HG03342 (cell line): ENCODE measurements around the gene TUBA3D.
"Not testable (repeated sequence)": the region's sequence is repeated elsewhere in the genome, so short reads cannot be mapped to it uniquely, and the experiment has no call there.

Experiments
- ATAC-seq: cut with Tn5 transposase; IDR thresholded peaks from one replicate; pipeline ENCODE4 v1.9.1; 2021; ENCODE audit warnings: mild to moderate bottlenecking, moderate library complexity; ENCODE audit not compliant: unreplicated experiment

The TUBA3D gene

DNA sequence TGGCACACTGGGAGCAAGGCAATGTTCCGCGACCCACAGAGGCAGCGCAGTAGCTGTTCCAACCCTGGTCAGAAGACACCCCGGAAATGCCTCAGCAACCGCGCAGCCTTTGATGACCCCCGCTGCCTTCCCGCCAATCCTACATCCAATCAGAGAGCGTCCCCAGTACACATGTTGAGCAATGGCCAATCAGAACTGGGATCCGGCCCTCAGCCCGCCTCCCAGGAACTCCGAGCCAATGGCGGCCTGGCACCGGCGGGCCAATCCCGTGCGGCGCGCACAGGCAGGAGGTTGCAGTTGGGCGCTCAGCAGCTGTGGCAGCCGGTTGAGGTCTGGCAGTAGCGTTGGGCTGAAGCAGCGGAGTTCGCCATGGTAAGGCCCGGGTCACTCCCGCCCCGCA, at the start of gene TUBA3D:
TUBA3D (plus strand) TSS at position 289 of the 400 bp plus-strand sequence; CDS start at position 370, 81 bp downstream.
- ATAC-seq, result no peak

DNA sequence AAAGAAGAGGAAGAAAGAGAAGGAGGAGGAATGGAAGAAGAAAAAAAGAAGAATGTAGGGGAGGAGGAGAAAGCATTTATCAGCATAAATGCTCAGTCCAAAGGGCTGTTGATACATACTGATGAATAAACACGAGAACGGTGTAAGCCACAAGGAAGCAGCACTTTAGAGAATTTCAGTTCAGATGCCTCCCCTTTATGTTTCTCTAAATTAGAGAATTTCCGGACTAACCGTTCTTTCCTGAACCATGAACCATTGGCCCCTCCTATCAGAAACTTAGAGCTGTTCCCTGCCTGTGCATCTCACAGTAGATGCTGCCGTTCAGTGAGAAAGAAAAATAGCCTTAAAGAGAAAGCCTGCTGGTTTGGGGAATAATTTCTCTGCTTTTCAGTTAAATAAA, 49.2 kb upstream of the TUBA3D start:
- ATAC-seq, result no peak

DNA sequence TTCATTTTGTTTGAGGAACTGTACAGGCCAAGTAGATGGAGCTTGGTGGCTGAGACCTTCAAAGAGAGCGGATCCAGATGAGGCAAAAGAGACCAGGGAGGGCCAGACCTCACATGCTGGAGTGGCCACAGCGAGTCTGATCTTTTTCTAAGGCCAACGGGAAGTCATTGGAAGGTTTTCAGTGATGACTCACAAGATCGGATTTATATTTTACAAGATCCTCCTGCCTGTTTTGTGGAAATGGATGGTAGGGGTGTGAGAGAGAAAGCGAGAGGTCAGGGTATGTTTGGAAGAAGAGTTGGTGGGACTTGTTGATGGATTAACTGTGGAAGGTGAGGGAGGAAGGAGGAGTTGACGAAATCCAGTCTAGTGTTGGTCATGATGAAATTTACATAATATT, 44.6 kb upstream of the TUBA3D start:
- no peak for ATAC-seq

DNA sequence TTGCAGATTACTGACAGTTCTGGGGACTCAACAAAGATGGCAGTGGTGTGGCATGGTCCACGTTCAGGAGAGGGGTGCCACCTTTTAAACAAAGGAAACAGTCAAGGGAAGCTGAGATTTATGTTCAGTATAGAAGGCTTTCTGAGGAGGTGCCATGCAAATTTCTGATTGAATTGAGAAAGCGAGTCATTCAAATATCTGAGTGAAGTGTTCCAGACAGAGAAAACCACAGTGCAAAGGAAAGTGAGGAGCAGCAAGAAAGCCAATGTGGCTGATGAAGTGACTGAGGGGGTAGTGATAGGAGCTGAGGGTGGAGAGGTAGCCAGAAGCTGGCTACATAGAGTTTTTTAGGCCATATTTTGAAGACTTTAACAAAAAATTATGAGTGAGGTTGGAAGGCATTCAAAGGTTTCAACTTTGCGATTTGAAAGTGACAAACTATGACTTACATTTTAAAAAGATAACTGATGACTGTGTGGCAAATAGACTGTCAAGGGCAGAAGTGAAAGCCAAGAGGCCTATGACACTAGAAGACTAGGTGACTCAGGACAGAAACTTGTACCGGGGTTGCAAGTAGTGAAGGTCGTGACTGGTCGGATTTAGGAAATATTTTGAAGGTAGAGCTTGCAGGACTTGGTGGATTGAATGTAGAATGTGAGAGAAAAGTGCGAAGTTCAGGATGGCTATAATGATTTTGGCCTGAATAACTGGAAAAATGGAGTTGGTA, 35.0 kb upstream of the TUBA3D start:
- peak; percentile 71 for ATAC-seq

DNA sequence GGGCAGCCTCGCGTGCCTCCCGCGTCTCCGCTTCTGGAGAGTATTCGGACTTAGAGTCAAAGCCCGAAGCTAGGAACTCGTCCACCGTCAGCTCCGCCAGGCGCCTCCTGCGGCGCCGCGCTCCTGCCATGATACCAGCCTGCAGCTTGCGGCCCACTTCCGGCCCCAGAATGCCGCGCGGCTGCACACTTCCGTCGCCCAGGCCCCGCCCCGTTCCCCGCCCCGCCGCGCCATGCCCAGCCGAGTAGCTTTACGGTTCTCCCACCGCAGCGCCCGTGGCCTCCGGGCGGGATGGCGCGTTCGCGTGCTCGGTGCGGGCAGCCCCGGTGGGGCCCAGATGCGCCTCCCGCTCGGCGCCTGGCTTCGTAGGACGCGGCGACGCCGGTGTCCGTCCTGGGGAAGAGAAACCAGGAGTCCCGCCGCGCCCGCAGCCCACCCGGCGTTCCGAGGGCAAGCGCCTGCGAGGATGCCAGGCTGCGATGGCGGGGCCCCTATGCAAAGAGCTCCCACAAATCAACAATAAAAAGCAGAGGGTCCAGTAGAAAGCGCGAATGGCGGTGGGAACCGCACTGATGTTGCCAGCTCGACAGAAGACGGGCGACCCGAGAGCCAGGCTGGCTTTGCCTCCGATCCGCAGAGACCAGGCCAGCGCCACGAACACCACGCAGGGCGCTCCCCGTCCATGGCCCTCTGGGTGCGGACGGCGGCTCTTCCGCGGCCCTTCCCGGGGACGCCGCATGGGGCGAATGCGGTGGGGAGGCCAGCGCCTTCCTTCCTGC, 31.0 kb upstream of the TUBA3D start:
- ATAC-seq, result not testable (repeated sequence)

DNA sequence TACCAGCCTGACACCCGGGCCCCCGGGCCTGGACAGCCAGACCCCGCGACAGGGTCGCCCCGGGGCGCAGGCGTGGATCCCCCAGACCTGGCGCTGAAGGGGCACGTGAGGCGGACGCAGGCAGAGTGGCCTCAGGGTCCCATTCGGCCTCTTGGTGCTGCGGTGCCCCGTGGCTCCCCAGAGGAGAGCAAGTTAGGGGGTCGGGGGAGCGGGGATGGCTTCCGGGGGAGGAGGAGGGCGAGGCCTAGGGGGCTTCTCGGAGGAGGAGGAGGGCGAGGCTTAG, 30.5 kb upstream of the TUBA3D start:
- not testable (repeated sequence) for ATAC-seq

DNA sequence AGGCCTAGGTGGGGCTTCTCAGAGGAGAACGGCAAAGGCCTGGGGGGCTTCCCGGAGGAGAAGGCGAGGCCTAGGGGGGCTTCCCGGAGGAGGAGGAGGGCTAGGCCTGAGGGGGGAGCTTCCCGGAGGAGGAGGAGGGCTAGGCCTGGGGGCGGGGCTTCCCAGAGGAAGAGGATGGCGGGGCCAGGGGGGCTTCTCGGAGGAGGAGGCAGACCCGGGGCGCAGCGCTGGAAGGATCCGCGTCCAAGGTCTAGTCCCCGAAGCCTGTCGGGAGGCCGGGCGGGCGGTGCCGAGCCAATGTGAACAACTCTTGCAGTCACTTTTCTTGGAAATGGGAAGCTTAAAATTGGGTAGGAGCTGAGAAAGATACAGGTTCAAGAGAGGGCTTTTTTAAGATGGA, 30.0 kb upstream of the TUBA3D start:
- ATAC-seq, result no peak

DNA sequence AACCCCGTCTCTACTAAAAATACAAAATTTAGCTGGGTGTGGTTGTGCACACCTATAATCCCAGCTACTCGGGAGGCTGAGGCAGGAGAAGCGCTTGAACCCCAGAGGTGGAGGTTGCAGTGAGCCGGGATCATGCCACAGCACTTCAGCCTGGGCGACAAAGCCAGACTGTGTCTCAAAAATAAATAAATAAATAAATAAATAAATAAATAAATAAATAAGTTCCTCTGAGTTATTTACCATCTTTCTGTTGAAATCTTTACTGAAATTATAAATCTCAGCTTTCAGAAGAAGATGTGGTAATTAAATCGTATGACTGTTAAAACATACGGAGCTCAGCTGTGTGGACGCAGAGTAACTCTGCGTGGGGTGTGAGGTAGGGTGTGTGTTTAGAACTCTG, 27.9 kb upstream of the TUBA3D start:
- not testable (repeated sequence) for ATAC-seq

DNA sequence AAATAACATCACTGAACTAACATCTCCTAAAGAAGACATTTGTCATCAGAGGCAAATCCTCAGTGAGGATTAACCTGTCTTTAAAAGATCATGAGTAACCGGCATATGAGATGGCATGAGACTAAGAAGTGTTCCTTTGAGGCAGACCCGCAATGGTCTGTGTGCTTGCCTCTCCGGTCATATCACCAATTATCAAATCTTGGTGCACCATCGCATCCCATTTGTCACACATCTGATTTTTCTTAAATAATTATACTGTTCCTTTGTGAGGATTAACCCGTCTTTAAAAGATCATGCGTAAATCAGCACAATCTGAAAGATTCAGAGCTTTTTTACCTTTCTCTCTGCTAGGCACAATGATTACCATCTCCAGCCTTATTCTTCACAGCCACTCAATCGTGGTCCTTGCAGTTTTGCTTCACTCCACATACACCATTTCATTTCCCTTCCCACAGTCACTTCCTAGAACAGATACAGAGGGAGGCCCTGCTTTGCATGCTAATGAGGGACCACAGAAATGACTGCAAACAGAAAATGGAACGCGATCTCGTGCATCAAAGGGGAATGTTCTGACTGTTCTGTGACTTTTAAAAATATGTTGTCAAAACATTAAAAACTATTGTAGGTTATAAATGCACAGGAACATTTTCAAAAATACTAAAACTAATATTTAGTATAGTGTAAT, 24.5 kb upstream of the TUBA3D start:
- ATAC-seq, result peak; percentile 94

DNA sequence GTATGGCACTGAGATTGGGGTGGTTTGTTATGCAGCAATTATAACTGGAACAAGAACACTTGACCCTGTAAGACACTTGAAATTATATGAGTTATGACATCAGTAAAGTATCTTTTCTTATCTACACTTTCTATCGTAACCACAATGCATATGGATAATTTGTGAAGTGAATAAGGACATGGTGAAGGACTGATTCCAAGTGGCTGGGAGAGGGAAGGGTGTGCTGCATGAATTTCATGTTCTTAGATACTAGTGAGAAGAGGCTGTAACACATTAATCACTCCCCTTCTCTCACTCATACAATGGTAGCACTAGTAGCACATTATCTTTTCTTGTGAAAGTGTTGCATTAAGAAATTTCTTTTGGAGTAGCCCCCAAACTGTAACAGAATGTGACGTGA, 21.0 kb upstream of the TUBA3D start:
- not testable (repeated sequence) for ATAC-seq

DNA sequence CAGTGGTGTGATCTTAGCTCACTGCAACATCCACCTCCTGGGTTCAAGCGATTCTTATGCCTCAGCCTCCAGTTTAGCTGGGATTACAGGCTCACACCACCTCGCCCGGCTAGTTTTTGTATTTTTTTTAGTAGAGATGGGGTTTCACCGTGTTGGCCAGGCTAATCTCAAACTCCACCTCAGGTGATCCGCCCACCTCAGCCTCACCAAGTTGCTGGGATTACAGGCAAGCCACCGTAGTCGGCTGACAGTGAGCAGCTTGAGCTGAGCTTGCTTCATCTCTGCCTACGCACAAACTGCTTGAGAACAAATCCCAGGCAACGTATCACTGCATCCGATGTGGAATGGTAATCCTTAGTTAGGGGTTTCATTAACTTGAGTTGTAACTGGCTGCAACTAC, 8.2 kb upstream of the TUBA3D start:
- not testable (repeated sequence) for ATAC-seq

DNA sequence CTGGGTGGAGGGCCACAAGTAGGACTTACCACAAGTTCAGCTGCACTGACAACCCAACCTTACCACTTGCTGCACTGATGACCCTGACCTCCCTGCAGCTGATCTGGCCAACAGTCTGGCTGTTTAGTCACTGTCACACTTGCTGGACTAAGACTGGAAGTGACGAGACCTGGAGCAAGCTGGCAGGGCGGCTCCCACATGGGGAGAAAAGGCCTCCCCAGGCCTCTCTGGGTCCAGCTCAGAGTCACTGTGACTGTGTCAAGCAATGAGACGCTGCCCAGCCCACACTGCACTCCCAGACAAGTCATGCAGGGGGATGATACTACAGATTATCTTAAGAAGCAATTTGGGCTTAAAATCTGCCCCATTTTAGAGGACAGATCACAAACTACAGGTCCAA, 5.0 kb upstream of the TUBA3D start:
- not testable (repeated sequence) for ATAC-seq

DNA sequence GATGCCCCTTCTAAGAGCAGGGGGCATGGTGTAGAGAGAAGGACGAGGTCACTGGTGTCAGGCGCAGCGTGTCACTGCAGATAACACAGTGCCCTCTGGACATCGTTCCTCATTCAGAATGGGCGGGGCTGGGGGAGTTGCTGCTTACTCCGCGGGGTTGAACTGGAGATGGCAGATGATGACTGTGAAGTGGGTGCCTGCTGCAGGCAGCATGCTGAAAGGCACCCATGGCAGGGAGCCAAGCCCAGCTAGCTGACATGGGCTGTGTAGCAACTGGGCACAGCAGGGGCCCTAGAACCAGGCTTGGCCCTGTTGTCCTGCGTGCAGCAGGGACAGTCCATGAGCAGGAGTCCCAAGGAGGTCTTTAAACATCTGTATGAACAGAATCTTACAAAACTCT, 4.3 kb upstream of the TUBA3D start:
- not testable (repeated sequence) for ATAC-seq

DNA sequence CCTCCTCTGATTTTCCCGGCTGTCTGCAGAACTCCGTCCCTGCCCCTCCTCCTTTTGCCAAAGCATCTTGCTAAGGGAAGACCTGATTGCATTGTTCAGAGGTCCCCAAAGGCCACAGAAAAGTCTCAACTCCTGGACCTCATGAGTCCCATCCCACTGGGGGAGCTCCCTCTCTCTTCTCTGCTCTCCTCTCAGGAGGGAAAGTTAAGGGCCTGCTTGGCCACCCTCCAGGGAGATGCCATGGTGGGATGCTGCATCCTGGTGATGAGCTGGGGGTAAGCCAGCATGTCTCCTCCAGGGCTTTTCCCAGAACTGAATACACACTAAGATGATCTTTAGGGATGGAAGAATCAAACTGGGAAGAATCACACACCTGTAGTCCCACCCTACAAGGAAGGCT, 2.7 kb upstream of the TUBA3D start:
- ATAC-seq, result not testable (repeated sequence)

DNA sequence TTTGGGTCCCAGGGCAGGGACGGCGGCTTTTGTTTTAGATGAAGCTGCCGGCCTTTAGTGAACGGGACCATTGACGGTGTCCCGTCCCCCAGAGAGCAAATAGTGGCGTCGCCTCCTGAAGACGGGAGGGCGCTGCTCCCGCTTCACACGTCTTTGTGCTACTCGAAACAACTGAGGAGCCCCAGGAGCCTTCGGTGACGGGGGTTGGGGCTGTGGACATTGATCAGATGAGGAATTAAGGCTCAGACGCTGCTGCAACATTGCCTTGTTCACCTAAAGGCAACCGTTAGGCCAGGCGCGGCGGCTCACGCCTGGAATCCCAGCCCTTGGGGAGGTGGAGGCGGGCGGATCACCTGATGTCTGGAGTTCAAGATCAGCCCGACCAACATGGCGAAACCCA, 444 bp downstream of the TUBA3D start:
- not testable (repeated sequence) for ATAC-seq

DNA sequence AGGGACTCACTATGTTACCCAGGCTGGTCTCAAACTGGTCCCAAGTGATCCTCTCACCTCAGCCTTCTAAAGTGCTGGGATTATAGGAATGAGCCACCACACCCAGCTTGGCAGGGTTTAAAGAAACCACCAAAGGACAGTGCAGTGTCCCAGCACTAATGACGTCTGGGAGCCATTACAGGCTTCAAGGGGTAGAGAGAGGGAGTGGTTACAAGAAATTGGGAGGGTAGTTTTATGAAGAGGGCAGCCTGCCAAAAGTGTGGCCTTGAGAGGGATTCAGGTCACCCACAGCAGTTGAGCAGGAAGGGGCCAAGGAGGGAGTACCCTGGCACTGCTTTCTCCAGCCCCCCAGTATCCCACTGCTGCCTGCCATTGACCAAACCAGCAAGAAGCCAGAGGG, 1.3 kb downstream of the TUBA3D start:
- not testable (repeated sequence) for ATAC-seq

DNA sequence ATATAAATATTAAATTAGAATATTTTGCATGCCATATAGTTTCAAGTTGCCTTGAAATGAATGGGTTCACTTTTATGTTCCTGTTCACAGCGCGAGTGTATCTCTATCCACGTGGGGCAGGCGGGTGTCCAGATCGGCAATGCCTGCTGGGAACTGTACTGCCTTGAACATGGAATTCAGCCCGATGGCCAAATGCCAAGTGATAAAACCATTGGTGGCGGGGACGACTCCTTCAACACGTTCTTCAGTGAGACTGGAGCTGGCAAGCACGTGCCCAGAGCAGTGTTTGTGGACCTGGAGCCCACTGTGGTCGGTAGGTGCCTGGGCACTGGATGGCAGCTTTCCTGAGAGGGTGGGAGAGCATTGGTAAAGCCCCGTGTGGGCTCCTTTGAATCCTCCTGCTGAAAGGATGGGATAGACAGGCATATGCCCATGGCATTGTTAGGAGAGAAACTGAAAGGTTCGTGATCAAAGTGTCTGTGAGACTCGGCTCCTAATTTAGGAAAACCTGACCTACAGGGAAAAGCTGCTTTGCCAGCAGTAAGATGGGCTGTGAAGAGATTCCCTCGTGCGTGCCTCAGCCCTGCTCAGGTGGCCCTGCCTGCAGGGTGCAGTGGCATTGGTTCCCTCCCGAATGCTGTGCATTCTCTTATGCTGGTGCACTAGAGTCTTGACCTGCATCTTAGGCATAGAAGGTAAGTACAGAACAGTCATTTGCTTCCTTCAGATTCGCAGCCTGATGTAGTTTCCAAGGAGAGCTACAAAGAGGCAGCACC, 2.3 kb downstream of the TUBA3D start:
- not testable (repeated sequence) for ATAC-seq

DNA sequence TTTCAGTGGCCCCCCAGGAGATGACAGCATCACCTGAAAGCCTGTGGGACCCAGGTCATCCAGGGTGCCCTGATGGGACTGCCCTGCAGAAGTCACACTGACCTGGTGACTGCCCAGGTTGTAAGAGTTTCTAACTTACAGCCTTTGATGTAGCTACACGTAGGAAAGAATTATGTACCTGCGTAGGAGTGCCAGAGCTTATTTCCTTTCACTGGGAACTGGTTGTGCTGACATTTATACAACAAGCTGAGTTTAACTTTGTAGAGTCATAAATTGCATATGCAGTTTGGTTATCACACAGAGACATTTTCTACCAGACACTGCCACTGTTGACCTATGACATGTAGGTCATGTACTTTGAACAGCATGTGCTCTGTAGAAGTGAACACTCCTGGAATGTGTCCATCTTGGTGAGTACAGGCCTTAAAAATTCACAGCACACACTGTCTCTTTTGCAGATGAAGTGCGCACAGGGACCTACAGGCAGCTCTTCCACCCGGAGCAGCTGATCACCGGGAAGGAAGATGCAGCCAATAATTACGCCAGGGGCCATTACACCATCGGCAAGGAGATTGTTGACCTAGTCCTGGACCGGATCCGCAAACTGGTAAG, 3.0 kb downstream of the TUBA3D start:
- not testable (repeated sequence) for ATAC-seq

DNA sequence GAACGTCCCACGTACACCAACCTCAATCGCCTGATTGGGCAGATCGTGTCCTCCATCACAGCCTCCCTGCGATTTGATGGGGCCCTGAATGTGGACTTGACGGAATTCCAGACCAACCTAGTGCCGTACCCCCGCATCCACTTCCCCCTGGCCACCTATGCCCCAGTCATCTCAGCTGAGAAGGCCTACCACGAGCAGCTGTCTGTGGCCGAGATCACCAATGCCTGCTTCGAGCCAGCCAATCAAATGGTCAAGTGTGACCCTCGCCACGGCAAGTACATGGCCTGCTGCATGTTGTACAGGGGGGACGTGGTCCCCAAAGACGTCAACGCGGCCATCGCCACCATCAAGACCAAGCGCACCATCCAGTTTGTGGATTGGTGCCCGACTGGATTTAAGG, 4.4 kb downstream of the TUBA3D start:
- ATAC-seq, result not testable (repeated sequence)

DNA sequence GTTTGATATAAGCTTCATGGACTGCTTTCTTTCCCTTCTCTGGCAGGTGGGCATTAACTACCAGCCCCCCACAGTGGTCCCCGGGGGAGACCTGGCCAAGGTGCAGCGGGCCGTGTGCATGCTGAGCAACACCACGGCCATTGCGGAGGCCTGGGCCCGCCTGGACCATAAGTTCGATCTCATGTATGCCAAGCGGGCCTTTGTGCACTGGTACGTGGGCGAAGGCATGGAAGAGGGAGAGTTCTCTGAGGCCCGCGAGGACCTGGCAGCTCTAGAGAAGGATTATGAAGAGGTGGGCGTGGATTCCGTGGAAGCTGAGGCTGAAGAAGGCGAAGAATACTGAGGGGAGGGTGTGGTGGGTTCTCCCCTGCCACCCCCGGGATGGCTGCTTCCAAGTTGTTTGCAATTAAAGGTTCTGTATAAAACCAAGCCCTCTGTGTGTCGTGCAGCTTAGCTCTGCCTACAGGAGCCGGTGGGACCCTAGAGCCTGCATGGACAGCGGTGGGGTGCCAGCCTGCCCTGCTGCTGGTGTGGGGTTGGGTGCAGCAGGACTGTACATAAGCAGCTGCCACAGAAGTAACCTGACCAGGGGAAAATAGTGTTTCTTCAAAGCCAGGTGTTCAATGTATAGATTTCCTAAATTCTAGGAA, 6.7 kb downstream of the TUBA3D start:
- ATAC-seq, result not testable (repeated sequence)
